GM19438 (cell line): ENCODE data around the gene SETD3.
A peak's percentile ranks its signal among the peaks of the same experiment; 100 is the strongest.

Experiments
- ATAC-seq: cut with Tn5 transposase; IDR thresholded peaks from one replicate; pipeline ENCODE4 v1.9.1; 2021; ENCODE audit warnings: low read depth; ENCODE audit not compliant: unreplicated experiment

SETD3 gene

DNA sequence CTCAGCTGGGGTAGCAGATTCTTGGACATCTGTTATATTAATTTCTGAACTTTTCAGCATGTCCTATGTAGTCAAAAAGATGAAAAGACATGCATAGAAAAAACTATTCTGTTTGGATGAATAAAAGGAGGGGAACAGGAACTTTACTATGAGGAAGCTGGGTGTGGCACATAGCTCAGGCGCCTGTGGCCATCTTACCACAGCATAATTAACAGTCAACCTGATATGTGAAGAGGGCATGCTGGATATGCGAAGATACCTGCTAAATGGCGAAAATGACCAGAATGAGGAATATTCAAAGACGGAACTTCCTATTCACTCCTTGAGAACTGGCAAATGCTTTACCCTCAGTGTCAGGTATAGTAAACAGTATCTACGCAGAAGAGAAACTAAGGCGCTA is 18.4 kb downstream of the SETD3 start:
- no peak for ATAC-seq

DNA sequence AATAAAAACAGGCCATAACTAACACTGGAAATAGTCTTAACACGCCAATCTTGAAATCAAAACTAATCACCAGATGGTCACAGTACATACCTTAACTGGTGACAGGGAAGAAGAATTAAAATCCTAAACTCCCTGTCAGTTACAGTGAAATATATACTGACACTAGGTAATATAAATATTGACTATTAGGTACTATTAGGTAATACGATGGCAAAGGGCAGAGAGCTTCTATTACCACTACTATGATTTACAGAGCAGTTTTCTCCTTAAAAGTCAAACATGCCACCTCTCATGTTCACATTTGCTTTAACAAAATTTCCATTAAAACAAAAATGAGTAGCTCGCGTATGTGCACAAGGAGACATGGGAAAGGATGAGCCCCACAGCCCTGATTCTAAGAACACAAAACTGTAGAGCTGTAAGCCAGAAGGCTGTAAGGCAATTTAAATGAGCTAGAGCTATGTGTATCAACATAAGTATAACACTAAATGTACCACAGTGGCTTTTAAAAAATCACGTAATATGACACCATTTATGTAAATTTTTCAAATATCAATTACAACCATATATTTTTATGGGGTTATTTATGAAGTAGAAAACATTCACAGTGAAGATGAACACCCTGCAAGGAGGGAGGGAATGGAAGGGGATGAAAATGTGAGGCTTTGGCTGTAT is 19.1 kb downstream of the SETD3 start:
- no peak for ATAC-seq

DNA sequence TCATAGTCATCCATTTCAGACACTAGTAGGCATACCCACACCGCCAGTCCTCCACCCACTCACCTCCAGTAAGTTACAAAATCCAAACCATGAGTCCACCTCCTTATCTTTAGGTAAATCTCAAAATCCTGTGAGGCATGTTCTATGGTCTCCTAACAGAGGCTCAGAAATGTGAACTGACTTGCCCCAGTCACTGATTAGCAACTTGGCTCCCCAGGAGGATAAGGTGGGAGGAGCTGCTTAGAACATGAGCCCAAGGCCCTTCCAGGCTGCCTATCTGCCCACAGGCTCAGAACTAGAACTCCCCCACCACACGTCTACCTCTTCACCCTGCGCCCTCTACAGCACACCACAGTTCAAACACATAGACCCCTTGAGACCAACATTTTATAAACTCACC is 19.9 kb downstream of the SETD3 start:
- ATAC-seq, result no peak

- ATAC-seq, result no peak
Observed at GRCh38 chr14:99459481-99460100, 21.1 kb downstream of the SETD3 start.

DNA sequence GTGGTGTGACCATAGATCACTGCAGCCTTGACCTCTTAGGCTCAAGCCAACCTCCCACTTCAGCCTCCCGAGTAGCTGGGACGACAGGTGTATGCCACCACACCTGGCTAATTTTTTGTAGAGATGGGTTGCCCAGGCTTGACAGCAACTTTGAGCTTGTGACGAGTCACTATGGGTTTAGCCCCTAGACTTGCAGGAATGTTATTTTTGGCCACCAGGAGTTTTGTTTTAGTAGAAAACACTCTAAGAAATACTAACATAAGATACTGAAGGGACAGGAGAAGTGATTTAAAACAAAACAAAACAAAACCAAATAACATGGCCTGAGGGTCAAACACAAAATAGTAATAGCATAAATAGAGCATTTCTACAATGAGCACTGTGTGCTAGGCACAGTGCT is 26.4 kb downstream of the SETD3 start:
- no peak for ATAC-seq

GRCh38 chr14:99452968-99453367 is 27.7 kb downstream of the SETD3 start:
- no peak for ATAC-seq

- no peak for ATAC-seq
Observed at GRCh38 chr14:99451234-99451633, 29.4 kb downstream of the SETD3 start.

DNA sequence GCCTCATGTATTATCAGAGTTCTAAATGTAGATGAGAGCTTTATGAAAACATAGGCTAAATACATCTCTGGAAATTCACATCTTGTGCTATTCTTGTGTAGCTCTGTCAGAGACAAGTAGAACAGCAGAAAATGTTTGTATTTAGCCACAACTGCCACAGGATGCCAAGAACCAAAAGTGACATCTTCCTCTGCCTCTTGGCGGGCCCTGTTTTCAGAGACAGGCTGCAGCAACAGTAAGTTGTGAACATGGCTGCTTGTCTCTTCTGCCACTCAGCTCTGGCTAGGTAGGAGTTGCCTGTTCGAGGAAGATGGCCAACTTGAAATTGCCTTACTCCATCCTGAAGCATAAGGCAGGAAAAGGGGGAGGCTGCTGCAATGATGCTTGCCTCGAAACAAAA is 30.4 kb downstream of the SETD3 start:
- ATAC-seq, result no peak

DNA sequence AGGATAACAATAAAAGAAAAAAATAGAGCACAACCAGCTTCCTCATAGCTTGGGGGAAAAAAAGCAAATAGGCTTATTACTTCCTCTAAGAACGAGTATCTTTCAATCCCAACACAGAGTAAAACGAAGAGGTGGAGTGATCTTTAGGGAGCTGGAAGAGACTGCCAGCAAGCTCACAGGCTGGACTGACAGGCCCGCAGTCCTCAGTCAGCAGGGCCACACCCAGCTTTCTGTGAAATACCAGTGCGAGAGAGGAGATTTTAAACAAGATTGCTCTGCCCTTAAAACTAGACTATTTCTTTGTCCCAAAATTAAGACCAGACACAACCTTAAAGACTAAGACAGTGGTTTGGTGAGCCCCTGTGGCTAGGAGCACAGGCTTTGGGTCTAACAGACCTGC is 32.9 kb downstream of the SETD3 start:
- no peak for ATAC-seq

- no peak for ATAC-seq
Observed at GRCh38 chr14:99445931-99446330, 34.7 kb downstream of the SETD3 start.

DNA sequence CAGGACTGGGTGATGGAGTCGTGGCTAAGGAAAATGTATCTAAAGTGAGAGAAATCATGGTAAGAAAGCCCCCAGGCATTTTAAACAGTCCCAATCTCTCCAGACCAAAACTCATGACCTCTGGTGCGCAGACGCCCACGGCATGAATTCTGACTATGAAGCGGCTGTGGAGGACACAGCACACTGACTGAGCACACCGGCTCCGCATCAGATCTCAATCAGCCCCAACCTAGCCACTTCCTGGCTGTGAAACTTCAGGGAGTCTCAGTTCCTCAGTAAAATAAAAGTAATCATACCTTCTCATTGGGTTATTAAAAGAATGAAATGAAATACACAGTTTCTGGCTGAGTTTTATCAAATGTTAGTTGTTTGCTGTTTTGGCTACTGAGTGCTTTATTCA is 38.7 kb downstream of the SETD3 start:
- ATAC-seq, result no peak

- ATAC-seq, result no peak
Observed at GRCh38 chr14:99441157-99441870, 39.3 kb downstream of the SETD3 start.

DNA sequence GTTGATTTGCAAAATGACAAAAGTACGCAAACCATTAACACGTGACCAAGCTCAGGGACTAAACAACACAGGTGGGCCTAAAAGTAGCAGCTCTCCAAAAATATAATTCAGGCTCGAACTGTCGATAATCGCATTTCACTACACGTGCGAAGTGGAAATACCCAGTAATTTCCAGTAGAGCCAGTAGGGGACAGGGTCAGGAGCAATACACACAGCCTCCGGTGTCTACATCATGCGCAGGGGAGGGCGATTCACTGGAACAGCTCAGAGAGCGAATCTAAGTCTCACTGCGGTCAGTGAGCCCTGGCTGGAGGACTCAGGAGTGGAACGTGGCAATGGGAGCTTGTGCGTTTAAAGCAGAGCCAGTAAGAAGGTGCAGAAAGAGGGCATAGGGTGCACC is 40.4 kb downstream of the SETD3 start:
- ATAC-seq, result no peak

GRCh38 chr14:99437706-99438105 is 43.0 kb downstream of the SETD3 start:
- no peak for ATAC-seq

- ATAC-seq, result no peak
Observed at GRCh38 chr14:99436247-99437180, 44.1 kb downstream of the SETD3 start.

DNA sequence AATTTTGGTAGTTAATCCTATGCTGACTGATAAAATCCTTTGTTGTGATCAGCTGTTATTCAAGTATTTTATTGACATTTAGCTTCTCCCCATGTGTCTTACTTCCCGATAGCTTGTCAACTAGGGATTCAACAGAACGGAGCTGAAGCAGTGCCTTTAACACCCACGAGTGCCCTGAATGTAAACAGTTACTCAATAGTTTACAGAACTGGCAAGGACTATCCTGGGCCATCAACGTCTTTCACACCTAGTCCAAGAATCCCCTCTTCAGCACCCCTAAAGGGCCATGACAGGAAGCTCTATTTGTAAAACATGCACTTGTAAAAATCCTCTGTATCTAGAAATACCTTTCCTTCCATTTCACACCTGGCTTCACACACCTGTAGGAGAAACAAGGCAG is 45.3 kb downstream of the SETD3 start:
- ATAC-seq, result no peak

GRCh38 chr14:99432485-99432884 is 48.2 kb downstream of the SETD3 start:
- ATAC-seq, result no peak

- no peak for ATAC-seq
Observed at GRCh38 chr14:99431986-99432385, 48.7 kb downstream of the SETD3 start.

DNA sequence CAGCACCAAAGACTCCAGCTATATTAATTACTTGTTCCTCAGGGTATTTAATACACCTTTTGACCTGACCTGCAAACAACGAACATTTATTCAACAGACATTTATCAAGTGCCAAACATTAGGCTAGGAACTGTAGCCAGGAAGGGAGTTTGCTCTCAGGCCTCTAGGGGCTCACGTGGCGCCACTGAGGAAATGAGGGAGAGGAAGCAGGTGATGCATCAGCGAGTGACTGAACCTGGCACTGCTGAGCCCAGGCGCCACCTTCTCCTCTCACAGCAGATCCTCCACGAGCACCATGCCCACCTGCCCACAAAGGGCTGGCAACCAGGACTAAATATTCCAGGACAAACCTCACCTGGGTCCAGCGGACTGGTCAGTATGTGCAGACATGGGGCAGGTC is 50.2 kb downstream of the SETD3 start:
- peak; percentile 58 for ATAC-seq

DNA sequence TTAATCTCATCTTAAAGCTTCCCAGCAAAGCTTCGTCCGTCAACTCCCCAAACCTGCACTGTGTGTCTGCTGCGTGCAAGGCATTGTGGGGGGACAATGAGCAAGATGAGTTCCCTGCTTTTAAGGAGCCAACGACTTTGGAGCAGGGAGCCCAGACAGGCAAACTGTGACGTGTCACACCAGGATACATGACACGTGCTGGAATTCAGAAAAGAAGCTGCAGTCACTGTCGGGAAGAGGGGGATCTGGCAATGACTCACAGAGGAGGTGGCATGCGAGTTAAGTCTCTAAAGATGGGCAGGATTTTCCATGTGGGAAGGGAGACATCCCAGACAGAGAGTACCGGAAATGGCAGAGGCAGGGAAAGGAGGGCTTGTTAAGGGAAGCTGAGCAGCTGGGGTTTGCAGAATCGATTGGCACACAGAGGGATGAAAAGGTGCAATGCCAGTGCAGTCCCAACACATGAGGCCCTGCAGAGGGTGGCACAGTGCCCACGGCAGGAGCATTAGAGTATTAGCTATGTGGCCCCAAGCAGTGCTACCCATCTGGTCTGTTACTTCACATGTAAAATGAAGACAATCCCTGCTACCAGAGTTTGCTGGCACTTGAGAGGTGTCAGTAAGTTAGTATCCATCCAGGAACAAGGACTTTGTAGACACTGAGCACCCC is 52.9 kb downstream of the SETD3 start:
- no peak for ATAC-seq
